Measurements from ENCODE around the gene SORCS3.

GRCh38 chr10:104938031-104938430, 296.9 kb downstream of the SORCS3 start:
- no peak for TF ChIP-seq CTCF (IDR thresholded peaks at IDR 0.05; ENCODE audit: low read length)
- no peak for TF ChIP-seq EZH2phosphoT487 (IDR thresholded peaks at IDR 0.05; ENCODE audit: low read length)

All from MM.1S (cell line).